GM19467 (cell line): Measurements from ENCODE around the gene ZFAND4.
"Not testable (repeated sequence)": the region's sequence is repeated elsewhere in the genome, so short reads cannot be mapped to it uniquely, and the experiment has no call there.

Source experiments
- ATAC-seq: cut with Tn5 transposase; IDR thresholded peaks from one replicate; pipeline ENCODE4 v1.9.1; 2021; ENCODE audit warnings: mild to moderate bottlenecking, moderate library complexity; ENCODE audit not compliant: unreplicated experiment

The ZFAND4 gene

GRCh38 chr10:45672181-45673073 is at the start of gene ZFAND4:
TSS of gene ZFAND4 (minus strand) at chr10:45672772. CDS start at chr10:45663725, 9,047 bp downstream.
- peak; percentile 98 for ATAC-seq

- not testable (repeated sequence) for ATAC-seq
These were observed 48.9 kb upstream of the ZFAND4 start for GRCh38 chr10:45721503-45721902.

- not testable (repeated sequence) for ATAC-seq
These were observed 45.1 kb upstream of the ZFAND4 start for GRCh38 chr10:45717642-45718041.

- not testable (repeated sequence) for ATAC-seq
These were observed 44.5 kb upstream of the ZFAND4 start for GRCh38 chr10:45717053-45717452.

GRCh38 chr10:45711223-45711622 is 38.7 kb upstream of the ZFAND4 start:
- ATAC-seq = not testable (repeated sequence)

- not testable (repeated sequence) for ATAC-seq
These were observed 37.7 kb upstream of the ZFAND4 start for GRCh38 chr10:45710200-45710796.

- ATAC-seq = not testable (repeated sequence)
These were observed 5.9 kb upstream of the ZFAND4 start for GRCh38 chr10:45678467-45678866.

GRCh38 chr10:45675388-45675787 is 2.8 kb upstream of the ZFAND4 start:
- ATAC-seq = no peak

- ATAC-seq = no peak
These were observed 589 bp upstream of the ZFAND4 start for GRCh38 chr10:45673074-45673648.

- not testable (repeated sequence) for ATAC-seq
These were observed 1.3 kb downstream of the ZFAND4 start for GRCh38 chr10:45671300-45671699.

GRCh38 chr10:45669897-45670296 is 2.7 kb downstream of the ZFAND4 start:
- ATAC-seq = not testable (repeated sequence)

- ATAC-seq = no peak
These were observed 11.6 kb downstream of the ZFAND4 start for GRCh38 chr10:45660876-45661411.

- no peak for ATAC-seq
These were observed 15.3 kb downstream of the ZFAND4 start for GRCh38 chr10:45657033-45657926.

- no peak for ATAC-seq
These were observed 17.4 kb downstream of the ZFAND4 start for GRCh38 chr10:45655219-45655618.

GRCh38 chr10:45654753-45655141 is 17.8 kb downstream of the ZFAND4 start:
- not testable (repeated sequence) for ATAC-seq

GRCh38 chr10:45653454-45653853 is 19.1 kb downstream of the ZFAND4 start:
- peak; percentile 56 for ATAC-seq

GRCh38 chr10:45652511-45652910 is 20.1 kb downstream of the ZFAND4 start:
- ATAC-seq = no peak

GRCh38 chr10:45649296-45649695 is 23.3 kb downstream of the ZFAND4 start:
- ATAC-seq = no peak

GRCh38 chr10:45647118-45647517 is 25.5 kb downstream of the ZFAND4 start:
- no peak for ATAC-seq

GRCh38 chr10:45646384-45647050 is 26.1 kb downstream of the ZFAND4 start:
- no peak for ATAC-seq
